ENCODE results near the gene ASCL2. TPM values are rescaled to one million over a fixed set of nuclear protein-coding genes. Genes with fewer than 3 reads are reported as not detected.

The ASCL2 gene
- total RNA-seq, 2 experiments from 2014 or later: not detected

- Mint-ChIP-seq H3K4me3 (no peak overlapping the region), H3K27me3 (ENCODE audit: low read depth) (peaks cover 9% of the 10 kb centered on the region), H3K27ac (no peak overlapping the region), H3K4me1 (ENCODE audit: low read depth) (no peaks in the 10 kb centered on the region), H3K9me3 (peaks cover 8% of the 10 kb centered on the region), H3K36me3 (ENCODE audit: low read depth) (peaks cover 2% of the 10 kb centered on the region)
- DNase-seq: no peak
- intact Hi-C loops (cut with micrococcal nuclease): no loop called here
- CTCF ChIA-PET: no interaction called here
These were observed 50.9 kb downstream of the ASCL2 start for GRCh38 chr11:2219318-2220017.

Other genes with a start within 250 kb of the ASCL2 start
- gene IGF2, start 131.2 kb downstream of the ASCL2 start, total RNA-seq: under 1 TPM; 0.21 to 0.37 TPM
- not detected for gene INS, start 109.4 kb downstream of the ASCL2 start, total RNA-seq
- not detected for gene TH, start 98.8 kb downstream of the ASCL2 start, total RNA-seq
- gene C11orf21, start 31.3 kb upstream of the ASCL2 start, total RNA-seq: 1 to 10 TPM; 6.1 to 6.6 TPM
- 1 to 10 TPM; 5.0 to 5.3 TPM for gene TSPAN32, start 31.4 kb upstream of the ASCL2 start, total RNA-seq
- gene CD81, start 106.7 kb upstream of the ASCL2 start, total RNA-seq: 100 to 1,000 TPM; 127 to 128 TPM
- 10 to 100 TPM; 41.9 to 42.0 TPM for gene TSSC4, start 130.2 kb upstream of the ASCL2 start, total RNA-seq
- gene TRPM5, start 173.9 kb upstream of the ASCL2 start, total RNA-seq: not detected
- 10 to 100 TPM; 10.6 to 10.8 TPM for gene KCNQ1, start 174.4 kb upstream of the ASCL2 start, total RNA-seq

Measured in activated naive CD4-positive, alpha-beta T cell treated with anti-CD3 and anti-CD28 coated beads for 36 hours (primary cell).